ENCODE measurements around the gene YPEL2.

Gene YPEL2

GRCh38 chr17:59355030-59355701 lies 23.7 kb downstream of the YPEL2 start:
- in situ Hi-C loops (cut with MboI; ENCODE audit: low pct_unique_long_range_greater_than_20kb, low sequenced_read_pairs) = no loop called here
- no peak for DNase-seq

GRCh38 chr17:59355702-59356325 lies 24.4 kb downstream of the YPEL2 start:
- DNase-seq = no peak

GRCh38 chr17:59356543-59357218 lies 25.2 kb downstream of the YPEL2 start:
- in situ Hi-C loops (cut with MboI; ENCODE audit: low pct_unique_long_range_greater_than_20kb, low sequenced_read_pairs) = no loop called here

More at GRCh38 chr17:59355702-59356325, 24.4 kb downstream of the YPEL2 start:
- in situ Hi-C loops (cut with MboI; ENCODE audit: low pct_unique_long_range_greater_than_20kb, low sequenced_read_pairs) = no loop called here

GRCh38 chr17:59357219-59357697 lies 25.8 kb downstream of the YPEL2 start:
- in situ Hi-C loops (cut with MboI; ENCODE audit: low pct_unique_long_range_greater_than_20kb, low sequenced_read_pairs) = no loop called here
- no peak for DNase-seq

More at GRCh38 chr17:59356543-59357218, 25.2 kb downstream of the YPEL2 start:
- DNase-seq = no peak

GRCh38 chr17:59357929-59358328 lies 26.5 kb downstream of the YPEL2 start:
- no peak for DNase-seq
- in situ Hi-C loops (cut with MboI; ENCODE audit: low pct_unique_long_range_greater_than_20kb, low sequenced_read_pairs) = no loop called here

- in situ Hi-C loops (cut with MboI; ENCODE audit: low pct_unique_long_range_greater_than_20kb, low sequenced_read_pairs) = no loop called here
- no peak for DNase-seq
These were observed 29.9 kb downstream of the YPEL2 start for GRCh38 chr17:59361386-59361785.

GRCh38 chr17:59361916-59362810 lies 30.7 kb downstream of the YPEL2 start:
- in situ Hi-C loops (cut with MboI; ENCODE audit: low pct_unique_long_range_greater_than_20kb, low sequenced_read_pairs) = no loop called here
- DNase-seq = peak; percentile 44

- in situ Hi-C loops (cut with MboI; ENCODE audit: low pct_unique_long_range_greater_than_20kb, low sequenced_read_pairs) = no loop called here
- DNase-seq = no peak
These were observed 31.4 kb downstream of the YPEL2 start for GRCh38 chr17:59362811-59363205.

- DNase-seq = peak; percentile 23
- in situ Hi-C loops (cut with MboI; ENCODE audit: low pct_unique_long_range_greater_than_20kb, low sequenced_read_pairs) = no loop called here
These were observed 34.0 kb downstream of the YPEL2 start for GRCh38 chr17:59365383-59365981.

GRCh38 chr17:59366040-59366757 lies 34.7 kb downstream of the YPEL2 start:
- DNase-seq = peak; percentile 54
- in situ Hi-C loops (cut with MboI; ENCODE audit: low pct_unique_long_range_greater_than_20kb, low sequenced_read_pairs) = no loop called here

GRCh38 chr17:59366773-59367656 lies 35.6 kb downstream of the YPEL2 start:
- no peak for DNase-seq
- in situ Hi-C loops (cut with MboI; ENCODE audit: low pct_unique_long_range_greater_than_20kb, low sequenced_read_pairs) = no loop called here

GRCh38 chr17:59367657-59368045 lies 36.2 kb downstream of the YPEL2 start:
- in situ Hi-C loops (cut with MboI; ENCODE audit: low pct_unique_long_range_greater_than_20kb, low sequenced_read_pairs) = no loop called here
- no peak for DNase-seq

GRCh38 chr17:59368218-59368857 lies 36.9 kb downstream of the YPEL2 start:
- in situ Hi-C loops (cut with MboI; ENCODE audit: low pct_unique_long_range_greater_than_20kb, low sequenced_read_pairs) = no loop called here
- no peak for DNase-seq

GRCh38 chr17:59369031-59369975 lies 37.8 kb downstream of the YPEL2 start:
- in situ Hi-C loops (cut with MboI; ENCODE audit: low pct_unique_long_range_greater_than_20kb, low sequenced_read_pairs) = no loop called here
- no peak for DNase-seq

- in situ Hi-C loops (cut with MboI; ENCODE audit: low pct_unique_long_range_greater_than_20kb, low sequenced_read_pairs) = no loop called here
- DNase-seq = no peak
These were observed 39.3 kb downstream of the YPEL2 start for GRCh38 chr17:59370593-59371299.
